Skin epidermis (tissue), 12 donors: ENCODE data around the gene ASTN1.

ENCODE experiments used
- H3K27ac ChIP-seq, 21 experiments: fragments of 200-600 bp; sonication (generic) in 11 of 21; one replicate each; pipeline ENCODE4 v1.5.0; 2020; ENCODE audit warnings: mild to moderate bottlenecking in 3 of 21, inconsistent platforms in 2 of 21, moderate library complexity in 2 of 21
- H3K4me3 ChIP-seq, 7 experiments: fragments of 200-600 bp; sonication (generic) in 2 of 7; one replicate each; pipeline ENCODE4 v1.5.0; 2020; ENCODE audit warnings: inconsistent platforms in 2 of 7, mild to moderate bottlenecking in 2 of 7, moderate library complexity in 1 of 7

Gene ASTN1

DNA sequence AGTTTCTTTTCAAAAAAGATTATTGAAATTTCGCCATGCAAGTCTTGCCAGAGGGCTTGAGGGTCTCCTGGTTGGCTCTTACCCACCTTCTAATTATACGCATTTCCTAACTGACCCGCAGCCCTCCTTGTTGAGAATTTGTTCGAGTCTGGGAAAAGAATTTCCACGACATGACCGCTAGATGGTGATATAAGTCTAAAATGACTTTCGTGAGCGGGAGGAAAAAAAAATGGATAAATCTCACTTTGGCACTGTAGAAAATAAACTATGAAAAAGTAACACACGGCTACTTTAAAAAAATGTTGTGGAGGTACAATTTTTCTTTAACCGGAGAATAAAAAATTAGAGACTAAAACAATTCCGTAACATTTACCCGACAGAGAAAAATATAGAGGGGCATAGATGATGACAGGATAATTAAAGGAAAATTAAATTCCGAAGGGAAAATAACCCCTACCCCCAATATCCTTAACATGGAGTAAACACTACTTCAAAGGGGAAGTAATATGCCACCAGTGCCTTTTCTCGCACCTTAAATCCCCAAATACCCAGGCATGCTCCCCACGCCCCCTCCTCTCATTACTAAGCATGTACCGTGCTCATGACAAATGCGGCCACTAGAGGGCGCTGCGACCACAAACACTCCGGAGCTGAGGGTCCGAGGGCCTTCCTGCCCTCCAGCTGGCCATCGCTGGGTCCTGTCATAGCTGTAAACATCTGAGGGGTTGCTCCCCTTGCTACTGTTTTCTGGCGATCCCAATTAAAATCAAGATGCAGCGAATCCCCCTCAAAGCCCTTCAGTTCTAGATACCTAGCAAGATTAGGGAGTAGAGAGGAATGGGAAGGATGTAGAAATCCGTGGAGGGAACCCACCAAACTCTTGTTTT is 266.9 kb downstream of the ASTN1 start:
- H3K4me3 ChIP-seq = no peak overlapping the region
- H3K27ac ChIP-seq = no peak overlapping the region

- Histone ChIP-seq H3K4me3 (no peak overlapping the region), H3K27ac (no peak overlapping the region)
Observed at GRCh38 chr1:176896216-176896615, 268.3 kb downstream of the ASTN1 start.

GRCh38 chr1:176894450-176894849 is 270.1 kb downstream of the ASTN1 start:
- Histone ChIP-seq H3K27ac (no peak overlapping the region), H3K4me3 (no peak overlapping the region)

GRCh38 chr1:176893625-176894352 is 270.7 kb downstream of the ASTN1 start:
- H3K27ac ChIP-seq = no peak overlapping the region
- no peak overlapping the region for H3K4me3 ChIP-seq

DNA sequence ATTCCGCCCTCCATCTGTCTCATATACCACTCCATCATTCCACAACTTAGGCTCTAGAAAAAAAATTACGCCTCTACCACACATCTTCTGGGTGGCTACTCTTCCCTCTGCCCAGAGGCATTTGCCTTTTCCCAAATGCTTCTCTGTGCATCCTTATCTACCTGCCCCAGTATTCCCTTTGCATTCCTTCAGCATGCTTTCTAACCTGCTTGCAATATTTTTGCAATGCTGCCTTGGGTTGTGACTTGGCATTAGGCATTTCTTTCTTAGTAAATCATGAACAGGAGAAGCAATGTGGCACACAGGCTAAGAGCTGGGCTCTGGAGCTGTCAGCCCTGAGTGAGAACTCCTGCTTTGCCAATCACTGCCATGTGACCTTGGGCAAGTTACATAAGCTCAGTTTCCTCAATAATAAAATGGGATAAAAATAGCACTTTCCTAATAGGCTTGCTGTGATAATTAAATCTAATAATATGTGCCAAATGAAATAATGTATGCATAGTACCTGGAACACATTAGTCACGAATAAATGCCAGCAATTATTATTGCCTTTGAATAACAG is 276.0 kb downstream of the ASTN1 start:
- H3K27ac ChIP-seq = no peak overlapping the region
- no peak overlapping the region for H3K4me3 ChIP-seq

DNA sequence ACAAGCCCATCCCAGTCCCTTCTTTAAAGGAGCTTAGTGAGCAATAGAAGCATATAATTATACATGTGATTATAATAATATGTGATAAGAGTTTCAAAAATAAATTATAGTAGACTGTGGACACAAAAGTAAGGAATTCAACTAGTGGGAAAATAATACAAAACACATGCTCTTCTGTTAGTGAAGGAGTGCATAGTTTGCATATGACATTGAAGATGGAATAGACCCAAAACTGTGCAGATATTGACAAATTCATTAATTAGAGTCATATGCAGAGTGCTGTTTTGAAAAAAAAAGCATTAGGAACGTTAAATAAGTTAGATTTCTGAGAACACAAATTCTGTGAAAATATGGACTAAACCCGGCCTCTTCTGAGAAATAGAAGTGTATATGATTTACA is 278.8 kb downstream of the ASTN1 start:
- H3K27ac ChIP-seq = no peak overlapping the region
- H3K4me3 ChIP-seq = no peak overlapping the region

- Histone ChIP-seq H3K4me3 (no peak overlapping the region), H3K27ac (peak overlapping the region in 1 of 21 experiments; percentile 10)
Observed at GRCh38 chr1:176885341-176885740, 279.2 kb downstream of the ASTN1 start.

- Histone ChIP-seq H3K27ac (peak overlapping the region in 1 of 21 experiments; percentile 10), H3K4me3 (no peak overlapping the region)
Observed at GRCh38 chr1:176884911-176885310, 279.6 kb downstream of the ASTN1 start.

DNA sequence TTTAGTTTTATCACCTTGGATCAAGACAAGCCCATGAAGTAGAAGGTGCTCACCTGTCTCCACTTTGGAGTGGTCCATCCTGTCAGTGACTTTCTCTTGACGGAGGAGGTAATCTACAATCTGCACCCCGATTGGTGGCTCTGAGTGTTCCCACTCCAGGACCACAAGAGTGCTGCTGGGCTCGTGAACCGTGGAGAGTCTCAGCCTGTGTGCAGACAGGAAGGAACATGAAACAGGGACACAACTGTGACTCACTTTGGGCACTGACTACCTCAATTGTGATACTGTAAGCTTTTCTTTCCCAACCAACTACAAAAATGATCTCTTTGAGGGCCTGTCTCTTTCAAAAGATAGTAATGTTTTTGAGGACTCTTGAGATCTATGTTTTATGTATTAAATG is 280.2 kb downstream of the ASTN1 start:
- Histone ChIP-seq H3K4me3 (no peak overlapping the region), H3K27ac (no peak overlapping the region)

GRCh38 chr1:176880955-176881595 is 283.4 kb downstream of the ASTN1 start:
- Histone ChIP-seq H3K4me3 (no peak overlapping the region), H3K27ac (no peak overlapping the region)

DNA sequence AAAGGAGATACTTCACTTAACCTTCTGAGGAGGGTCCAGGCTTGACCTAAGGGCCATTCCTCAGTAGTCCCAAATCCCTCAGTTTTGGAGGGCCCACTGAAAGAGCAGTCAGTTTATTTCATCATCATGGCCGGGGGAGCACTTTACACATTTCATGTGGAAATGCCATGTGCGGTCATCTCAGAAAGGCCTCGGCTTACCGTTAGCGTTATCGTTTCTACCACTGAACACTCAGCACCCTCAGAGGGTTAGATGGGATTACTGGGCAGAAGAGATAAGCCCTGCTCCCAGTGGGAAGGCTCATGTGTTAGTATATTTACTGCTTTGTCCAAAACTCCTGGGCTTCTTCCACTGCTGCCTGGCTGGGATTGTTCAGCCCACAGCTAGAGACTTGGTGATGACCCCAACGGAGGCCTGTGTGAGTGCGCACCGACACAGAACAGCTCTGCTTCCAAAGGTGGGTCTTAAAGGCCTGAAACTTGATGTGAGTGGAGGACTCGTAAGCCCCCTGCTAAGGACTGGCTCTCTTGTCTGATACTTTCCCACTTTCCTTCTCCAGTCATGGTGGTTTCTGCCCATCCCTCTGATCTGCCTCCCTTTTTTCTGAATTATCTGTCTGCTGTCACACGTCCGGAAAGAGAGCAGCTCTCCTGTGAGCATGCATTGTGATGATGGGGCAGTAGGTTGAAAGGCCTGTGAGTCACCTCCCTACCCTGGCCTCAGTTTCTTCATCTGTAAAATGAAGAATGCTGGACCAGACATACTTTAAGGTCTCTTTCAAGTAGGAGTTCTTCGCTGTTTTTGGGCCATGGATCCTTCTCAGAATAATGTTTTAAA is 284.5 kb downstream of the ASTN1 start:
- Histone ChIP-seq H3K4me3 (no peak overlapping the region), H3K27ac (no peak overlapping the region)

DNA sequence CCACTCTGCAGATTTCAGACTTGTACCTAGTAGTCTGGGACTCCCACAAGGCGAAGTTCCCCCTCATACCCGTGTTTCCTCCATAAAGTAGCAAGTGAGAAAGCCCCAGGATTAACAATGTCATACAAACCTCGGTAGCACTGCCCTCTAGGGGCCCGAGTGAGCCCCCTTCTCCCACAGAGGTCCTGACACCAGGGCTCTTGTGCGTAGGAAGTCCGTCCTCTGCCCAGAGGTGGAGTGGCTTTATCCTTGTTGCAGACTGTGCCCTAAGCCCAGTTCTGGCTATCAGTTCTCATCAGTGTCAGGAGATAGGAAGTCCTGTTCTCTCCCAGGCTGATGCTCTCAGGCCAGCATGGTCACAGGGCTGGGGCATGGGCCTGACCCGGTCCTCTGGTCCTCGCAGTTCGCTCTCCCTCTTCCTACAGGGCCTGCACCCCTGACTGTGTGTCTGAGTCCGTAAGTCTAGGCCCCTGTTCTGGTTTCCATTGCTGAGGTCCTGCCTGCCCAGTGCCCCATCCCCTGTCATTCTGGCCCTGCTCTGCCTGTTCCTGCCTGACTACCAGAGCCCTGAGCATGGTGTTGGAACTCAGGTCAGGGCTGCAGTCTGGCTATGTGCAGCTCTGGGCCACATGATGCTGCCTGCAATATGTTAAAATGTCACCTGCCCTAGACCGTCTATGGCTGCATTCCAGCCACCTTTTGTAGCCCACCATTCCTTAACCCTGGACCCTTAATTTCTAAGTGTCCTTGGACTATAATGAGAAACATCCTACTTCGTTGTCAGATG is 285.6 kb downstream of the ASTN1 start:
- Histone ChIP-seq H3K4me3 (no peak overlapping the region), H3K27ac (no peak overlapping the region)

- Histone ChIP-seq H3K4me3 (no peak overlapping the region), H3K27ac (no peak overlapping the region)
Observed at GRCh38 chr1:176877557-176877956, 287.0 kb downstream of the ASTN1 start.

- no peak overlapping the region for H3K4me3 ChIP-seq
- no peak overlapping the region for H3K27ac ChIP-seq
Observed at GRCh38 chr1:176876966-176877515, 287.5 kb downstream of the ASTN1 start.

GRCh38 chr1:176869577-176869976 is 294.9 kb downstream of the ASTN1 start:
- Histone ChIP-seq H3K4me3 (no peak overlapping the region), H3K27ac (no peak overlapping the region)

- no peak overlapping the region for H3K4me3 ChIP-seq
- no peak overlapping the region for H3K27ac ChIP-seq
Observed at GRCh38 chr1:176866011-176866714, 298.3 kb downstream of the ASTN1 start.

- H3K27ac ChIP-seq = no peak overlapping the region
Observed at GRCh38 chr1:176864211-176864610, 300.3 kb downstream of the ASTN1 start.

GRCh38 chr1:176863613-176864012 is 300.9 kb downstream of the ASTN1 start:
- no peak overlapping the region for H3K4me3 ChIP-seq
- no peak overlapping the region for H3K27ac ChIP-seq

More at GRCh38 chr1:176864211-176864610, 300.3 kb downstream of the ASTN1 start:
- H3K4me3 ChIP-seq = no peak overlapping the region
